ENCODE results near the gene HMGN2.

The HMGN2 gene

DNA sequence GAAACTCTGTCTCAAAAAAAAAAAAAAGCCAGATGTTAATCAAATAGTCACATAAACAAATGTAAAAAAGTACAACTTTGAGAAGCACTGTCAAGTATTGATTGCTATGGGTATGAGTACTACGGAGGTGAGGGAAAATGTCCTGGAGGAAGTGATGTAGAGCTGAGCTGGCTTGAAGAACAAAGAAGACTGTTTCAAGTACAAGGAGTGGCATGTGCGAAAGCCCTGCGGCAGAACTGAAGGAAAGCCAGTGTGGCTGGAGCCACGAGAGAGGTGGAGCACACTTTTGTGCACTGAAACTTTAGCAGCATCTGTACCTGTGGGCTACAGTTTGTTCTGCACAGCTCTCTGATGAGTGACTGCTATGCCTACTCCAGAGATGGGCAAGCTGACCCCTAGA, 51.9 kb downstream of the HMGN2 start:
- in situ Hi-C loops (cut with HindIII; ENCODE audit: low pct_ligation_motif_present, low sequenced_read_pairs): no loop called here
- DNase-seq: no peak
- Histone ChIP-seq H3K27me3 (replicated peaks) (peaks cover 4% of the 10 kb centered on the region), H3K36me3 (replicated peaks) (no peaks in the 10 kb centered on the region), H3K27ac (no peak overlapping the region), H3K4me3 (ENCODE audit: low read depth, low read length) (no peak overlapping the region)
- TF ChIP-seq, protein P1, sequence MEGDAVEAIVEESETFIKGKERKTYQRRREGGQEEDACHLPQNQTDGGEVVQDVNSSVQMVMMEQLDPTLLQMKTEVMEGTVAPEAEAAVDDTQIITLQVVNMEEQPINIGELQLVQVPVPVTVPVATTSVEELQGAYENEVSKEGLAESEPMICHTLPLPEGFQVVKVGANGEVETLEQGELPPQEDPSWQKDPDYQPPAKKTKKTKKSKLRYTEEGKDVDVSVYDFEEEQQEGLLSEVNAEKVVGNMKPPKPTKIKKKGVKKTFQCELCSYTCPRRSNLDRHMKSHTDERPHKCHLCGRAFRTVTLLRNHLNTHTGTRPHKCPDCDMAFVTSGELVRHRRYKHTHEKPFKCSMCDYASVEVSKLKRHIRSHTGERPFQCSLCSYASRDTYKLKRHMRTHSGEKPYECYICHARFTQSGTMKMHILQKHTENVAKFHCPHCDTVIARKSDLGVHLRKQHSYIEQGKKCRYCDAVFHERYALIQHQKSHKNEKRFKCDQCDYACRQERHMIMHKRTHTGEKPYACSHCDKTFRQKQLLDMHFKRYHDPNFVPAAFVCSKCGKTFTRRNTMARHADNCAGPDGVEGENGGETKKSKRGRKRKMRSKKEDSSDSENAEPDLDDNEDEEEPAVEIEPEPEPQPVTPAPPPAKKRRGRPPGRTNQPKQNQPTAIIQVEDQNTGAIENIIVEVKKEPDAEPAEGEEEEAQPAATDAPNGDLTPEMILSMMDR (IDR thresholded peaks at IDR 0.05; ENCODE audit: low read depth, low read length, missing control alignments): no peak

All from brain microvascular endothelial cell (primary cell).